Transverse colon (tissue), 4 donors: ENCODE results near the gene KCNT1. TPM values are rescaled to one million over a fixed set of nuclear protein-coding genes. Genes with fewer than 3 reads are reported as not detected.

Experiments
- DNase-seq: peaks from one replicate; pipeline ENCODE4 v3.0.0-alpha.2; 2019
- H3K27ac ChIP-seq, 4 donors: fragments of 200-600 bp; sonication (generic); 2 replicates each; pipeline ENCODE4 v1.5.1; 2016 to 2018; ENCODE audit warnings: inconsistent platforms in 4 of 4
- H3K27me3 ChIP-seq: fragments of 200-600 bp; sonication (generic); 2 replicates; pipeline ENCODE4 v1.5.1; 2017; ENCODE audit warnings: inconsistent platforms
- H3K36me3 ChIP-seq, 4 donors: fragments of 200-600 bp; sonication (generic); 2 replicates each; pipeline ENCODE4 v1.5.1; 2017 to 2019; ENCODE audit warnings: inconsistent platforms in 4 of 4
- H3K4me1 ChIP-seq, 4 donors: fragments of 200-600 bp; sonication (generic); 2 replicates each; pipeline ENCODE4 v1.5.1; 2017 to 2020; ENCODE audit warnings: inconsistent platforms in 4 of 4
- H3K4me3 ChIP-seq, 4 donors: fragments of 200-600 bp; sonication (generic); 1 replicate in 1 of 4; 2 replicates in 3 of 4; pipeline versions ENCODE4 v1.5.1 to v1.6.1; 2017 to 2019; ENCODE audit warnings: inconsistent platforms in 4 of 4
- H3K9me3 ChIP-seq, 2 donors: fragments of 200-600 bp; sonication (generic); 2 replicates each; pipeline ENCODE4 v1.5.1; 2017 to 2019; ENCODE audit warnings: inconsistent platforms in 2 of 2
- EP300 ChIP-seq: sonication (generic); formaldehyde crosslinking; IDR thresholded peaks from one replicate; pipeline ENCODE4 v1.6.1; 2017; ENCODE audit warnings: antibody characterized with exemption, low read depth
- POLR2A ChIP-seq: fragments of 450-650 bp; IDR thresholded peaks from one replicate; pipeline ENCODE4 v1.6.1; 2016; ENCODE audit warnings: antibody characterized with exemption, mild to moderate bottlenecking, moderate library complexity
- POLR2AphosphoS5 ChIP-seq, 3 donors: sonication (generic); formaldehyde crosslinking; IDR thresholded peaks; one replicate each; pipeline ENCODE4 v1.6.1; 2016; ENCODE audit warnings: antibody characterized with exemption in 3 of 3
- whole genome bisulfite sequencing, 2 donors: methylation state at CpG; one replicate each; pipeline ENCODE4 v1.1.5; 2018; ENCODE audit warnings: low coverage in 1 of 2; 5-methylcytosine and 5-hydroxymethylcytosine counted together
- in situ Hi-C, 4 donors: fragments of 200-750 bp; cut with MboI; loops; one replicate each; pipeline versions ENCODE4 v1.15.0 to v1.15.1; 2017; ENCODE audit warnings: low sequenced_read_pairs in 3 of 4, low pct_ligation_motif_present in 1 of 4, low pct_unique_long_range_greater_than_20kb in 1 of 4
- intact Hi-C: fragments of 100-400 bp; cut with DNase I; formaldehyde crosslinking; loops from one replicate; pipeline ENCODE4 v1.15.1; 2023; ENCODE audit warnings: low total_unique reads
- total RNA-seq, 4 donors: library from RNA; depleted of rRNA; stranded (reverse); fragments of >200 nt; gene quantifications; one replicate each; pipeline ENCODE4 v1.1.0, GENCODE V29; 2016
- TF ChIP-seq, protein P1 (sequence below), 5 experiments: fragments of 200-600 bp in 3 of 5; fragments of 450-650 bp in 2 of 5; sonication (generic) in 3 of 5; IDR thresholded peaks; 1 replicate in 2 of 5; 2 replicates in 3 of 5; pipeline ENCODE4 v1.5.1; 2016 to 2017; ENCODE audit warnings: antibody characterized with exemption in 5 of 5, inconsistent platforms in 3 of 5, mild to moderate bottlenecking in 2 of 5, moderate library complexity in 1 of 5

The KCNT1 gene
- total RNA-seq, 4 donors from 2014 or later = 0.14 TPM; not detected in 3

DNA sequence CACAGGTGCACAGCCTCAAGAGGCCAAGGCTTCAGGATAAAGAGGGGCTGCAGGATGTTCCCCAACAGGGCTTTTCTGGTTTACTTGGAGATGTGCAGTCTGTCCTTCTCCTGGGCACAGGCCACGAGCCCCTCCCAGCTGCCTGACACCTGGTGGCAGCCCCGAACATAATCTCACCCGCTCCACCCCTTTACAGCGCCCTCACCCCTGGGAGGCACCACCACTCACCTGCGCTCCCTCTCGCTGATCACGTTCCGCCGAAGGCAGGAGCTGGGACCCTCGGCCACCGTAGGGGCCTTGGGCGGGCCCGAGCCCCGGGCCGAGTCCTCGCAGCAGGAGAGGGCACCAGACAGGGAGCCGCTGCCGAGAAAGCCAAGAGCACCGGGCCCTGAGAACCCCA lies 3.2 kb upstream of the KCNT1 start:
- no peak for TF ChIP-seq EP300
- Histone ChIP-seq H3K4me1 (peaks cover 5 to 10% (median 7%) of the 10 kb centered on the region in 4 donors), H3K36me3 (no peaks in the 10 kb centered on the region), H3K27me3 (peaks cover 34% of the 10 kb centered on the region), H3K4me3 (no peak overlapping the region), H3K27ac (no peak overlapping the region), H3K9me3 (no peaks in the 10 kb centered on the region)
- intact Hi-C loops (no loop called here), in situ Hi-C loops (no loop called here)
- 47% methylated on average over 17 of the region's 19 CpGs; no CpG with 5 or more reads in 1 of the 2 donors for WGBS, 2 donors
- no peak for DNase-seq

DNA sequence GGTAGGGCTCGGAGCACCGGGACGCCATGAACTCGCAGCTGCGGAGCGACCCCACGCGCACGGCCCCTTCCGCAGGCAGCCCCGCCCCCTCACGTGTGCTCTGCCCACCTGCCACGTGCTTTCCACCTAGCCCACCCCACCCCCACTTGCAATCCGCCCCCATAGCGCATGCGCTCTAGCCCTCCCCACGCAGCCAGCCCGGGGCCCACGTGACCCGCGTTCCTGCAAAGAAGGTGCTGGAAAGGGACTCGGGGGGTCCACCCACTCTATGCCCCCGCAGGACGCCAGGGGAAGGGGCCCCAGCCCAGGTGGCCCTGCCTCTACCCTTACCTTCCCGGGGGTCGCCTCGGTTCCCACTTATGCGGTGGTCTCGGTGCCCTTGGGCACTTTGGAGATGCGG lies 2.5 kb upstream of the KCNT1 start, which contains the start of gene SOHLH1:
TSS of gene SOHLH1 (minus strand) at position 42 of the 400 bp plus-strand sequence. CDS start at position 28, 14 bp downstream.
- 79% methylated on average over 15 of the region's 30 CpGs; no CpG with 5 or more reads in 1 of the 2 donors for WGBS, 2 donors

DNA sequence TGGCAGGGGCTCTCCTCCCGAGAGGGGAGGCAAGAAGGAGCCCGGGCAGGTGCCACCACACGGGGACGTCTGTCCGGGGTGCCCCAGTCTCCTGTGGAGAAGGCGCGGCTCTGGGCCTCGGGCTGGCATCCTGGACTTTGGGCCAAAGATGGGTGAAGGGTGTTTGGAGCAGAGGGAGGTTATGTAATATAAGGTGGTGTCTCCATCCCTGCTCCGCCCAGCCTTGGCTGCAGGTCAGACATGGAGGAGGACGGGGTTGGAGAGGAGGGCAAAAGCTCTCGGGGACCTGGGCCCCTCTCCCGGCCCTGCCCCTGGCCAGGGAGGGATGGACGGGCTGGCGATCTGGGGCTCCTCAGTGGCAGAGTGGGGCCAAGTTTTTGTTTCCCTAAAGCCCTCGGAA lies 1.5 kb upstream of the KCNT1 start:
- in situ Hi-C loops (no loop called here), intact Hi-C loops (no loop called here)
- no peak for DNase-seq
- Histone ChIP-seq H3K27ac (no peak overlapping the region), H3K36me3 (no peaks in the 10 kb centered on the region), H3K9me3 (no peaks in the 10 kb centered on the region), H3K4me1 (peaks cover 5 to 10% (median 7%) of the 10 kb centered on the region in 4 donors), H3K4me3 (no peak overlapping the region), H3K27me3 (peaks cover 51% of the 10 kb centered on the region)
- 50% methylated on average over 15 of the region's 15 CpGs; no CpG with 5 or more reads in 1 of the 2 donors for whole genome bisulfite sequencing, 2 donors
- TF ChIP-seq, protein P1, sequence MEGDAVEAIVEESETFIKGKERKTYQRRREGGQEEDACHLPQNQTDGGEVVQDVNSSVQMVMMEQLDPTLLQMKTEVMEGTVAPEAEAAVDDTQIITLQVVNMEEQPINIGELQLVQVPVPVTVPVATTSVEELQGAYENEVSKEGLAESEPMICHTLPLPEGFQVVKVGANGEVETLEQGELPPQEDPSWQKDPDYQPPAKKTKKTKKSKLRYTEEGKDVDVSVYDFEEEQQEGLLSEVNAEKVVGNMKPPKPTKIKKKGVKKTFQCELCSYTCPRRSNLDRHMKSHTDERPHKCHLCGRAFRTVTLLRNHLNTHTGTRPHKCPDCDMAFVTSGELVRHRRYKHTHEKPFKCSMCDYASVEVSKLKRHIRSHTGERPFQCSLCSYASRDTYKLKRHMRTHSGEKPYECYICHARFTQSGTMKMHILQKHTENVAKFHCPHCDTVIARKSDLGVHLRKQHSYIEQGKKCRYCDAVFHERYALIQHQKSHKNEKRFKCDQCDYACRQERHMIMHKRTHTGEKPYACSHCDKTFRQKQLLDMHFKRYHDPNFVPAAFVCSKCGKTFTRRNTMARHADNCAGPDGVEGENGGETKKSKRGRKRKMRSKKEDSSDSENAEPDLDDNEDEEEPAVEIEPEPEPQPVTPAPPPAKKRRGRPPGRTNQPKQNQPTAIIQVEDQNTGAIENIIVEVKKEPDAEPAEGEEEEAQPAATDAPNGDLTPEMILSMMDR (IDR thresholded peaks at IDR 0.05) = no peak
- TF ChIP-seq EP300 (no peak), POLR2AphosphoS5 (IDR thresholded peaks at IDR 0.05) (no peak), POLR2A (no peak)

More for the DNA sequence above, 2.5 kb upstream of the KCNT1 start, which contains the start of gene SOHLH1:
- no peaks in the 10 kb centered on the region for H3K36me3 ChIP-seq
- intact Hi-C loops = no loop called here
- TF ChIP-seq EP300 (no peak), POLR2AphosphoS5 (IDR thresholded peaks at IDR 0.05) (no peak)
- H3K27me3 ChIP-seq = peaks cover 40% of the 10 kb centered on the region
- peaks cover 5 to 10% (median 7%) of the 10 kb centered on the region in 4 donors for H3K4me1 ChIP-seq
- no peak within 1 kb of the TSS for H3K27ac ChIP-seq
- no peak for DNase-seq
- no peak within 1 kb of the TSS for H3K4me3 ChIP-seq
- no peaks in the 10 kb centered on the region for H3K9me3 ChIP-seq
- in situ Hi-C loops = no loop called here

DNA sequence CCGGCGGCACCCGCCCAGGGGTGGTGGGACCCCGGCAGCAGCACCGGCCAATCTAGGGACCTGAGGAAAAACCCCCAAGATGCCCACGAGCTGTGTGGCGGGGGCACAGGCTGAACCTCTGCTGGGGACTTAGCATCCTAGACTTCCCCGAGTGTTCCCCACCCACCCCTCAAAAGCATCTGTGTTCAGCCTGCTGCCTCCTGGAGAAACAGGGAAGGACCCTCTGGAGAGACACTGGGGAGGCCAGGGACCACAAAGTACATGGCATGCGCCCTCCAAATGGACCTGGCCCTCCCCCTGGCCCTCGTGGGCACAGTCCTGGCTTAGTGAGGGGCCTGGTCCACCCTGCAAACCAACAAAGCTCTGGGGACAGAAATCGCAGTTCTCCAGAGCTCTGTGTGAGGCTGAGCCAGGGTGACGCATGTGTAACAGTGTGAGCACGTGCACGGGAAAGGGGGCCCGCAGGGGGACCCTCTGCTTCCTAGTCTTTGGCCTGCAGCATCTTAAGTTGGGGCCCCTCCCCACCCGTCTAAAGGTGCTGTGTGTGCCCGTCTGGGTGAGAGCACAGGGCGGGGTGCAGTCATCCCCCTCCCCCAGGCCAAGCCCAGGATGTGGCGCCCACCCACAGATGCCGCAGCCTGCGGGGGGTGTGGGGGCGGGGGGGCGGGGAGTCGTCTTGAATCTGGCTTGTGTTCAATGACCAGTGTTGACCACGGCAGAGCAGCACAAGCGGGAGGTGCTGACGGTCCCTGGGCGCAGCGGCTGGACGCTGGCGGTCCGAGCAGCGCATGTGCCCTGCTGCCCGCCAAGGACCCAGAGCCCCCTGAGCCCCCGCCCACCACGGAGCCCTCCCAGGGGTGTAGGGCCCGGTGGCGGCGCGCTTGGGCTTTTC lies 672 bp upstream of the KCNT1 start:
- H3K27me3 ChIP-seq = peaks cover 53% of the 10 kb centered on the region
- no peaks in the 10 kb centered on the region for H3K36me3 ChIP-seq
- 43% methylated on average over 18 of the region's 40 CpGs; no CpG with 5 or more reads in 1 of the 2 donors for WGBS, 2 donors
- H3K9me3 ChIP-seq = no peaks in the 10 kb centered on the region
- intact Hi-C loops = no loop called here
- TF ChIP-seq EP300 (no peak), POLR2AphosphoS5 (IDR thresholded peaks at IDR 0.05) (no peak), POLR2A (no peak)
- TF ChIP-seq, protein P1 (IDR thresholded peaks at IDR 0.05) = no peak
- in situ Hi-C loops = no loop called here
- DNase-seq = no peak
- H3K27ac ChIP-seq = no peak overlapping the region
- no peak overlapping the region for H3K4me3 ChIP-seq
- H3K4me1 ChIP-seq = peaks cover 5 to 10% (median 7%) of the 10 kb centered on the region in 4 donors

DNA sequence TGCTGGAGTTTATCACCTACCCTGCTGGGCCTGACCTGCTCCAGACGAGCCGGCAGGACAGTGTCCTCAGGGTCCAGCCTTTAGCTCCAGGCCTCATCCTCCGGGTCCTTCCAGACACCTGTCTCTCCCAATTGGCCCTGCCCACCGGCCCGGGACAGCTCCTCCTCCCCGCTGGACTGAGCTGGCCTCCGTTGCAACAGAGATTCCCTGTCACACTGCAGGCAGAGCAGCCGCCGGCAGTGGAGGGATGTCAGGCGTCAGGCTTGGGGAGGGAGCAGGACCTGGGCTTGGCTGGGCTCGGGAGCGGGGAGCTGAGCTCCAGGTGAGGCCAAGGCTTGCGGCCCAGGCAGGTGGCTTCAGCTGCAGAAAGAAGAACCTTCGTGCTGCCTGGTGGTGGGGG lies 1.7 kb downstream of the KCNT1 start:
- DNase-seq = no peak
- Histone ChIP-seq H3K9me3 (no peaks in the 10 kb centered on the region), H3K27me3 (peaks cover 63% of the 10 kb centered on the region), H3K27ac (no peak overlapping the region), H3K36me3 (no peaks in the 10 kb centered on the region), H3K4me1 (peaks cover 5 to 10% (median 7%) of the 10 kb centered on the region in 4 donors), H3K4me3 (no peak overlapping the region)
- intact Hi-C loops = no loop called here
- TF ChIP-seq POLR2AphosphoS5 (IDR thresholded peaks at IDR 0.05) (no peak), EP300 (no peak), POLR2A (no peak)
- TF ChIP-seq, protein P1 (IDR thresholded peaks at IDR 0.05) = no peak
- in situ Hi-C loops = no loop called here
- 28% methylated on average over 13 of the region's 14 CpGs; no CpG with 5 or more reads in 1 of the 2 donors for WGBS, 2 donors
